ENCODE measurements around the gene FMO5.

GRCh38 chr1:147209825-147210821, 15.0 kb downstream of the FMO5 start:
- TF ChIP-seq CTCF (IDR thresholded peaks at IDR 0.05; ENCODE audit: low read depth, low read length, poor library complexity, severe bottlenecking) (no peak), EZH2phosphoT487 (IDR thresholded peaks at IDR 0.05; ENCODE audit: borderline replicate concordance, low read length) (no peak)
